ENCODE results near the gene SSH3. TPM values are rescaled to one million over a fixed set of nuclear protein-coding genes. Genes with fewer than 3 reads are reported as not detected.

Gene SSH3
- total RNA-seq, 1 donor from 2014 or later, result 3.3 TPM

- H3K27ac Mint-ChIP-seq (ENCODE audit: unreplicated experiment), result no peak overlapping the region
- no peak for DNase-seq (ENCODE audit: low read depth, low spot score)
- TF ChIP-seq CTCF (conservative IDR thresholded peaks at IDR 0.05), result no peak
- H3K4me3 Mint-ChIP-seq, result peak overlapping the region; percentile 47
- H3K9me3 Mint-ChIP-seq, result no peaks in the 10 kb centered on the region
- no peaks in the 10 kb centered on the region for H3K27me3 Mint-ChIP-seq (ENCODE audit: low read depth)
- H3K36me3 Mint-ChIP-seq (ENCODE audit: low read depth), result no peaks in the 10 kb centered on the region
- peaks cover 32% of the 10 kb centered on the region for H3K4me1 Mint-ChIP-seq
These were observed 53.1 kb downstream of the SSH3 start for GRCh38 chr11:67356387-67356863.

- DNase-seq (ENCODE audit: low read depth, low spot score), result peak; percentile 69
- no peaks in the 10 kb centered on the region for H3K9me3 Mint-ChIP-seq
- H3K4me3 Mint-ChIP-seq, result peak overlapping the region; percentile 47
- H3K27ac Mint-ChIP-seq (ENCODE audit: unreplicated experiment), result peak overlapping the region; percentile 35
- peaks cover 30% of the 10 kb centered on the region for H3K4me1 Mint-ChIP-seq
- H3K36me3 Mint-ChIP-seq (ENCODE audit: low read depth), result no peaks in the 10 kb centered on the region
- H3K27me3 Mint-ChIP-seq (ENCODE audit: low read depth), result no peaks in the 10 kb centered on the region
- peak; percentile 94 for TF ChIP-seq CTCF (conservative IDR thresholded peaks at IDR 0.05)
These were observed 53.7 kb downstream of the SSH3 start for GRCh38 chr11:67356864-67357561.

- H3K27ac Mint-ChIP-seq (ENCODE audit: unreplicated experiment), result peak overlapping the region; percentile 37
- H3K4me1 Mint-ChIP-seq, result peaks cover 27% of the 10 kb centered on the region
- no peaks in the 10 kb centered on the region for H3K27me3 Mint-ChIP-seq (ENCODE audit: low read depth)
- H3K36me3 Mint-ChIP-seq (ENCODE audit: low read depth), result no peaks in the 10 kb centered on the region
- H3K9me3 Mint-ChIP-seq, result no peaks in the 10 kb centered on the region
- no peak for DNase-seq (ENCODE audit: low read depth, low spot score)
- TF ChIP-seq CTCF (conservative IDR thresholded peaks at IDR 0.05), result no peak
- no peak overlapping the region for H3K4me3 Mint-ChIP-seq
These were observed 54.7 kb downstream of the SSH3 start for GRCh38 chr11:67357831-67358670.

Other genes with a start within 250 kb of the SSH3 start
- 1.7 and 2.1 TPM in 2 replicates for gene RHOD, start 246.7 kb upstream of the SSH3 start, total RNA-seq
- 67.4 and 69.3 TPM in 2 replicates for gene KDM2A, start 184.3 kb upstream of the SSH3 start, total RNA-seq
- 51.3 and 55.1 TPM in 2 replicates for gene GRK2, start 37.1 kb upstream of the SSH3 start, total RNA-seq
- 58.9 and 71.8 TPM in 2 replicates for gene ANKRD13D, start 14.2 kb upstream of the SSH3 start, total RNA-seq
- 3.7 and 7.1 TPM in 2 replicates for gene POLD4, start 50.0 kb downstream of the SSH3 start, total RNA-seq
- gene CLCF1, start 70.1 kb downstream of the SSH3 start, total RNA-seq, result 0.41 and 0.68 TPM in 2 replicates
- gene RAD9A, start 88.5 kb downstream of the SSH3 start, total RNA-seq, result 46.1 and 49.4 TPM in 2 replicates
- gene PPP1CA, start 98.3 kb downstream of the SSH3 start, total RNA-seq, result 222 and 223 TPM in 2 replicates
- 0.66 and 1.8 TPM in 2 replicates for gene TBC1D10C, start 100.6 kb downstream of the SSH3 start, total RNA-seq
- 0.07 and 0.12 TPM in 2 replicates for gene CARNS1, start 112.1 kb downstream of the SSH3 start, total RNA-seq
- gene RPS6KB2, start 125.0 kb downstream of the SSH3 start, total RNA-seq, result 48.4 and 55.0 TPM in 2 replicates
- 0.84 and 1.6 TPM in 2 replicates for gene PTPRCAP, start 134.2 kb downstream of the SSH3 start, total RNA-seq
- 79.0 and 89.5 TPM in 2 replicates for gene CORO1B, start 139.9 kb downstream of the SSH3 start, total RNA-seq
- not detected in 2 replicates for gene GPR152, start 149.2 kb downstream of the SSH3 start, total RNA-seq
- not detected in 2 replicates for gene CABP4, start 151.8 kb downstream of the SSH3 start, total RNA-seq
- 37.3 and 40.8 TPM in 2 replicates for gene TMEM134, start 165.7 kb downstream of the SSH3 start, total RNA-seq
- 48.7 and 50.1 TPM in 2 replicates for gene AIP, start 179.5 kb downstream of the SSH3 start, total RNA-seq
- gene PITPNM1, start 201.8 kb downstream of the SSH3 start, total RNA-seq, result 81.5 and 109 TPM in 2 replicates
- gene CDK2AP2, start 204.6 kb downstream of the SSH3 start, total RNA-seq, result 32.0 and 32.8 TPM in 2 replicates
- gene CABP2, start 219.9 kb downstream of the SSH3 start, total RNA-seq, result not detected in 2 replicates

All from neural crest cell (in vitro differentiated cells).